ENCODE measurements around the gene UCP1. TPM values are rescaled to one million over a fixed set of nuclear protein-coding genes. Genes with fewer than 3 reads are reported as not detected.

The UCP1 gene
- total RNA-seq, 1 donor from 2014 or later, result 19.5 TPM

DNA sequence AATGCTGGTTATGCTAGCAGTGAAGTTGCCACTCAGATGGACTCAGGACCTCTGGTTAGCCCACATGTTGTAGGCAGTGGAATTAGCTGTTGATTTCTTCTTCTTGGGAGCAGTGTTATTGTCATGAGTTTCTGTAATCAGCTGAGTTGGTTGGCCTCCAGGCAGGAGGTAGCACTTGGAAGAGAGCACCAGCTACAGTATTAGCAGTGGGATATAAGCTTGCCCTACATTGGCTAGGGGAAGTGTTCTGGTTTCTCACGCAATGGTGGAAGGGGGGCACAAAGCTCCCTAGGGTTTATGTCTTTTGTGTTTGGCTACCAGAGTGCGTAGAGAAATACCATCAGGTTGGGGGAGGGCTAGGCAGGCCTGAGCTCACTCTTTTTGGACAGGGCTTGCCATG is 34.0 kb upstream of the UCP1 start:
- Mint-ChIP-seq H3K4me1 (ENCODE audit: unreplicated experiment) (peaks cover 13% of the 10 kb centered on the region), H3K27ac (ENCODE audit: unreplicated experiment) (no peak overlapping the region), H3K27me3 (ENCODE audit: unreplicated experiment) (peaks cover 8% of the 10 kb centered on the region), H3K4me3 (ENCODE audit: unreplicated experiment) (peak overlapping the region; percentile 54), H3K9me3 (ENCODE audit: unreplicated experiment) (no peaks in the 10 kb centered on the region), H3K36me3 (ENCODE audit: low read depth, unreplicated experiment) (no peaks in the 10 kb centered on the region)
- no peak for DNase-seq (ENCODE audit: low spot score)
- TF ChIP-seq, protein P1, sequence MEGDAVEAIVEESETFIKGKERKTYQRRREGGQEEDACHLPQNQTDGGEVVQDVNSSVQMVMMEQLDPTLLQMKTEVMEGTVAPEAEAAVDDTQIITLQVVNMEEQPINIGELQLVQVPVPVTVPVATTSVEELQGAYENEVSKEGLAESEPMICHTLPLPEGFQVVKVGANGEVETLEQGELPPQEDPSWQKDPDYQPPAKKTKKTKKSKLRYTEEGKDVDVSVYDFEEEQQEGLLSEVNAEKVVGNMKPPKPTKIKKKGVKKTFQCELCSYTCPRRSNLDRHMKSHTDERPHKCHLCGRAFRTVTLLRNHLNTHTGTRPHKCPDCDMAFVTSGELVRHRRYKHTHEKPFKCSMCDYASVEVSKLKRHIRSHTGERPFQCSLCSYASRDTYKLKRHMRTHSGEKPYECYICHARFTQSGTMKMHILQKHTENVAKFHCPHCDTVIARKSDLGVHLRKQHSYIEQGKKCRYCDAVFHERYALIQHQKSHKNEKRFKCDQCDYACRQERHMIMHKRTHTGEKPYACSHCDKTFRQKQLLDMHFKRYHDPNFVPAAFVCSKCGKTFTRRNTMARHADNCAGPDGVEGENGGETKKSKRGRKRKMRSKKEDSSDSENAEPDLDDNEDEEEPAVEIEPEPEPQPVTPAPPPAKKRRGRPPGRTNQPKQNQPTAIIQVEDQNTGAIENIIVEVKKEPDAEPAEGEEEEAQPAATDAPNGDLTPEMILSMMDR (IDR thresholded peaks at IDR 0.05; ENCODE audit: unreplicated experiment), result no peak

DNA sequence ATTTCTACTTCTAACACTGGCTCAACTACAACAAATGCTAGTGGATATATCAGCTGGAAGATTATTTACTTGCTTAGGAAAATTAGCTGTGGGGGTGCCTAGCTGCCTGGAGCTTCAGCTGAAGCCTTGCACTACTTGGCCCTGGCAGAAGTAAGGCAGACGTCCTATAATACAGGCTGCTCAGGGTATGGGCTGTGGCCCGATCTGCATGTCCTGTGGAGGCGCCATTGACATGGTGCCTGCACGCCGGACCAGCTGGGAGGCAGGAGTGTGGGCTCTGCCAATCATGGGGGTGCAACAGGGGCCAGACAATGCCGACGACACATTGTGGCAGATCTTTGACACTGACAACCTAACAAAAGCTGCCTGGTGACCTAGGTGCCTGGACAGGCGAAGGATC is 31.6 kb upstream of the UCP1 start:
- no peak overlapping the region for H3K27ac Mint-ChIP-seq (ENCODE audit: unreplicated experiment)
- H3K4me3 Mint-ChIP-seq (ENCODE audit: unreplicated experiment), result no peak overlapping the region
- peaks cover 5% of the 10 kb centered on the region for H3K27me3 Mint-ChIP-seq (ENCODE audit: unreplicated experiment)
- TF ChIP-seq, protein P1 (IDR thresholded peaks at IDR 0.05; ENCODE audit: unreplicated experiment), result no peak
- peaks cover 13% of the 10 kb centered on the region for H3K4me1 Mint-ChIP-seq (ENCODE audit: unreplicated experiment)
- H3K36me3 Mint-ChIP-seq (ENCODE audit: low read depth, unreplicated experiment), result no peaks in the 10 kb centered on the region
- DNase-seq (ENCODE audit: low spot score), result no peak
- H3K9me3 Mint-ChIP-seq (ENCODE audit: unreplicated experiment), result no peaks in the 10 kb centered on the region

DNA sequence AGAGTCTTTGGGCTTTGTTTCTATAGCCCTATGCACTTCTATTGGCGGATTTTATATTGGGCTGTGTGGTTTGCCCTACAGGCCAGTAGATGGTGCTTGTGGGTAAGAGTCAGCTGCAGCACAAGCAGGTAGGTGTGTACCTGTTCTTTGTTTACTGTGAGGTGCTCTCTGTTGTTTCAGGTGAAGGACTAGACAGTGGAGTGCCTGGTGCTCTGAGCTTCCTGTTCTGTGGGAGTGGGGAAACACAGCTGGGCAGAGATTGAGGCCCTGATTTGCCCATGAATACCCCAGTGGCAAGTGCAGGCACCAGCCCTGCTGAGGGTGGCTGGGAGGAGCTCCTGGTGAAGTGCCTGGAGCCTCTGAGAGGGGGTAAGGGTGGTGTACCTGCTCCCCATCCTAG is 26.3 kb upstream of the UCP1 start:
- Mint-ChIP-seq H3K27me3 (ENCODE audit: unreplicated experiment) (no peaks in the 10 kb centered on the region), H3K36me3 (ENCODE audit: low read depth, unreplicated experiment) (no peaks in the 10 kb centered on the region), H3K4me1 (ENCODE audit: unreplicated experiment) (no peaks in the 10 kb centered on the region), H3K4me3 (ENCODE audit: unreplicated experiment) (no peak overlapping the region), H3K9me3 (ENCODE audit: unreplicated experiment) (no peaks in the 10 kb centered on the region), H3K27ac (ENCODE audit: unreplicated experiment) (no peak overlapping the region)
- TF ChIP-seq, protein P1 (IDR thresholded peaks at IDR 0.05; ENCODE audit: unreplicated experiment), result no peak
- DNase-seq (ENCODE audit: low spot score), result no peak

DNA sequence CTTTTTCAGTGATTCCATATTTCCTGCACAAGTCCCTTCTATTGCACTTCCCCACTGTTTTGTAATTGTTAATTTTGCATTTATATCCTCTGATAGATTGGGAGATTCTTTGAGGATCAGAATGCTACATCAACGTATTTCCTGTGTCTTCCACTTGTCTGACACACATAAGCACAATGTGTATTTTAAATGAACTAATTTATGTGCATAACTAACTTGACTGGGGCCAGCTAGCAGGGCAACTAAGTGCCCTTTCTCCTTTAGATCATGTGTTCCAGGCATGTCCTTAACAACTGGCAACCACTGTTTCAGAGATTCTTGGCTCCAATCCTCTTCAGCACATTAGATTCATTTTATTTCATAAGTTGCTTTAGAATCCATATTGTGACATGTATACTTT is 15.7 kb upstream of the UCP1 start:
- Mint-ChIP-seq H3K36me3 (ENCODE audit: low read depth, unreplicated experiment) (no peaks in the 10 kb centered on the region), H3K27ac (ENCODE audit: unreplicated experiment) (no peak overlapping the region)

DNA sequence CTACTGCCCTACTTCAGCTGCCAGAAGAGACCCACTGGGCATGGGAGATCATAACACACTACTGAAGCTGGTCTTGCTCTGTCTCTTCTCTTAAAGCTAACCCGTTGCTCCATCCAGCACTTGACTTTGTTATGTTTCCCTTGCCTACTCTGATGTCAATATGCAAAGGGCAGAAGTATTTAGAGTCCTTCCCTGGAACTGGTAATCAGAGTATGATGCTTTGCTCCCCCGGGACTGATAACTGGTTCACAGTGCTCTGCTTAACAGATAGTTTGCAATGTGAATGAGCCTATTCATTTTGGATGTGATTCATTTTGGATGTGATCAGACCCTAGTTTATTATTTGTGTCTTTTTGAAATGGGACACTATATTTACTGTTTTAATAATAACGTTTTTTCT is 12.3 kb upstream of the UCP1 start:
- no peak for DNase-seq (ENCODE audit: low spot score)
- no peak overlapping the region for H3K27ac Mint-ChIP-seq (ENCODE audit: unreplicated experiment)
- H3K9me3 Mint-ChIP-seq (ENCODE audit: unreplicated experiment), result no peaks in the 10 kb centered on the region
- no peak overlapping the region for H3K4me3 Mint-ChIP-seq (ENCODE audit: unreplicated experiment)
- no peaks in the 10 kb centered on the region for H3K4me1 Mint-ChIP-seq (ENCODE audit: unreplicated experiment)
- TF ChIP-seq, protein P1 (IDR thresholded peaks at IDR 0.05; ENCODE audit: unreplicated experiment), result no peak
- H3K27me3 Mint-ChIP-seq (ENCODE audit: unreplicated experiment), result no peaks in the 10 kb centered on the region
- no peaks in the 10 kb centered on the region for H3K36me3 Mint-ChIP-seq (ENCODE audit: low read depth, unreplicated experiment)

More for the DNA sequence above, 15.7 kb upstream of the UCP1 start:
- TF ChIP-seq, protein P1 (IDR thresholded peaks at IDR 0.05; ENCODE audit: unreplicated experiment), result no peak
- no peak overlapping the region for H3K4me3 Mint-ChIP-seq (ENCODE audit: unreplicated experiment)
- H3K9me3 Mint-ChIP-seq (ENCODE audit: unreplicated experiment), result no peaks in the 10 kb centered on the region
- no peaks in the 10 kb centered on the region for H3K27me3 Mint-ChIP-seq (ENCODE audit: unreplicated experiment)
- DNase-seq (ENCODE audit: low spot score), result no peak
- no peaks in the 10 kb centered on the region for H3K4me1 Mint-ChIP-seq (ENCODE audit: unreplicated experiment)
